GM12874 (cell line): Measurements from ENCODE around the gene CFDP1.

Source experiments
- TF ChIP-seq, protein P1 (sequence below): IDR thresholded peaks from 2 replicates; pipeline ENCODE4 v1.5.1; 2011; ENCODE audit warnings: low read depth, mild to moderate bottlenecking, control low read depth, low read length, moderate library complexity; ENCODE audit not compliant: insufficient read depth

The CFDP1 gene

DNA sequence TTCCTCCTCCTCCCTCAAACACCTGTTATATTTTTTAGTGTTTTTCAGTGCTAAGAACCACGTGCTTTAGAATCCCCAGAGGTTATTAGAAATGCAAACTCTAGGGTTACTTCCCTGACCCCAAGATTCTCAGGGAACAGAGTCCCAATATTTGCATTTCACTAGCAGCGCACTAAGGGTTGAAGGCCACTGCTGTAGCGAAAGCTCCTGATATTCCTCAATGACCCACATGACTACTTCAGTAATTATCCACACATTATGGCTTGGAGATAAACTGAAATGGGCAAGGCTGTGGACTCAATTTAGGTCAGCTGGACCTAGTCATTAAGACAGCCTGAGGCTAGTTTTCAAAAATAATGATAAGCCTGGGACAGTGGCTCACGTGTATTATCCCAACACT lies 103.4 kb downstream of the CFDP1 start:
- TF ChIP-seq, protein P1, sequence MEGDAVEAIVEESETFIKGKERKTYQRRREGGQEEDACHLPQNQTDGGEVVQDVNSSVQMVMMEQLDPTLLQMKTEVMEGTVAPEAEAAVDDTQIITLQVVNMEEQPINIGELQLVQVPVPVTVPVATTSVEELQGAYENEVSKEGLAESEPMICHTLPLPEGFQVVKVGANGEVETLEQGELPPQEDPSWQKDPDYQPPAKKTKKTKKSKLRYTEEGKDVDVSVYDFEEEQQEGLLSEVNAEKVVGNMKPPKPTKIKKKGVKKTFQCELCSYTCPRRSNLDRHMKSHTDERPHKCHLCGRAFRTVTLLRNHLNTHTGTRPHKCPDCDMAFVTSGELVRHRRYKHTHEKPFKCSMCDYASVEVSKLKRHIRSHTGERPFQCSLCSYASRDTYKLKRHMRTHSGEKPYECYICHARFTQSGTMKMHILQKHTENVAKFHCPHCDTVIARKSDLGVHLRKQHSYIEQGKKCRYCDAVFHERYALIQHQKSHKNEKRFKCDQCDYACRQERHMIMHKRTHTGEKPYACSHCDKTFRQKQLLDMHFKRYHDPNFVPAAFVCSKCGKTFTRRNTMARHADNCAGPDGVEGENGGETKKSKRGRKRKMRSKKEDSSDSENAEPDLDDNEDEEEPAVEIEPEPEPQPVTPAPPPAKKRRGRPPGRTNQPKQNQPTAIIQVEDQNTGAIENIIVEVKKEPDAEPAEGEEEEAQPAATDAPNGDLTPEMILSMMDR = no peak

DNA sequence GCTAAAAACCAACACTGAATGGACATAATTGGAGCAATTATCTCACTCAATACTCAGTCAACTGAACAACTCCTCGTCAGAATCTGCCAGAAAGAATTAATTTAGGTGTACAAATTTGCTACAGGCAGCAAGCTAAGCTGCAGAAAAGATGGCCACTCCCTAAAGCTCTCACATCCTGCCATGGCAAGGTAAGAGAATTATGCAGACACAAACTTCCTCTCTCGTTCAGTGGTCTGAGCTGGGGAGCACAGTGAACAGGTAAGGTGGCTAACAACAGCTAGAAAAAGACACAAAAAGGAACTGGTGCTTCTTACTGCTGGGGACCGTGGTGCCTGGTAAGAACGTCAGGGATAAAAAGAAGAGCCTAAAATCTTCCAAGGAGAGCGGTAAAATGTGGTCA lies 107.0 kb downstream of the CFDP1 start:
- TF ChIP-seq, protein P1 = no peak

DNA sequence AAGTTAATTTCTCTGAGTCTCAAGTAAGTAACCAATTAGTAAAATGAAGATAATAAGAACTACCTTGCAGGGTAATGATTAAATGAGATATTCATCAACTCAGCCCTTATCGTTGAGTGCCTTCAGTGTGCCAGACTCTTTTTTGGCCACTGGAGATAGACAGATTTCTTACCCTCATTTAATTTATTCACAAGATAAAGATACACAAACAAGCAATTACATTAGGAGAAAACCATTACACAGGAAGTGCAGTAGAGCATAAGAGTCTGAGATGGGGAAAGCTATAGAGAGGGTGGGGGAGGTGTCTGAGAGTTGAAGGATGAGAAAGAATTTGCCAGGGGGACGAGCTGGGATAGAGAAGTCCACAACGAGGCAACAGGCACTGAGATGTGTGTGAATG lies 109.4 kb downstream of the CFDP1 start:
- TF ChIP-seq, protein P1 = no peak

DNA sequence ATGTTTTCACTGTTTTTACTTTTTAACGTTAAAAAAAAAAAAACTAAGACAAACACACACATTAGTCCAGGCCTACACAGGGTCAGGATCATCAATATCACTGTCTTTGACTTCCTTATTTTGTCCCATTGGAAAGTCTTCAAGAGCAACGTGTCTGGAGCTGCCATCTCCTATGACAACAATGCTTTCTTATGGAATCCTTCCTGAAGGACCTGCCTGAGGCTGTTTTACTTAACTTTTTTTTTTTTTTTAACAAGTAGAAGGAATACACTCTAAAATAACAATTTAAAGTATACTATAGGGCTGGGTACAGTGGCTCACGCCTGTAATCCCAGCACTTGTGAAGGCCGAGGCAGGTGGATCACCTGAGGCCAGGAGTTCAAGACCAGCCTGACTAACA lies 110.1 kb downstream of the CFDP1 start:
- TF ChIP-seq, protein P1 = no peak

DNA sequence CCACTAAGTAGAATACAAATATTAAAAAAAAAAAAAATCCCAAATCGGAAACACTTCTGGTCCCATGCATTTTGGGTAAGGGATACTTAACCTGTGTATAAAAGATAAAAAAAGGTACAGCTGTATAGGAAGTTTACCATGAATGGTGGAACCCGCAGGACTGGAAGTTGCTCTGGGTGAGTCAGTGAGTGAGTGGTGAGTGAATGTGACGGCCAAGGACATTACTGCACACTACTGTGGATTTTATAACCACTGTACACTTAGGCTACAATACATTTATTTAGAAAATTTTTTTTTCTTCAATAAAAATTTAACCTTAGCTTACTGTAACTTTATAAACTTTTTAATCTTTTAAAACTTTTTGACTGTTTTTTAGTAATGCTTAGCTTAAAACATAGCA lies 110.6 kb downstream of the CFDP1 start:
- TF ChIP-seq, protein P1 = no peak

DNA sequence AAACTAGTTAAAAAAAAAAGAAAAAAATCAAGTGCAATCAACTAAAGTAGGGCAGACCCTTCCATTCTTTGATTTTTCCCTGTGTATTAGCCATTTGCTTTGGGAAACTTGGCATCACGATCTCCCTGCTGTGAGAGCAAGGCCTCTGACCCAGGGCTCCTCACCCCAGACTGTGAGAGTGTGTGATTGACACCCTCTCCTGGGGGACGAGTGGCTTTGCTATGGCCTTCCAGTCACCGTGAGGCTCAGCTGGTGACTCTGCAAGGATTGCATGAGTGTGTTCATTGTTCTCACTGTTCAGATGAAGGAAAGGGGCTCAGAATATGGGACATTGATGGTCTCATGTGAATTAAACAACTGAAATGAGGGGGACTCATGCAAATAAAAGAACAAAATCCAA lies 112.9 kb downstream of the CFDP1 start:
- TF ChIP-seq, protein P1 = no peak

DNA sequence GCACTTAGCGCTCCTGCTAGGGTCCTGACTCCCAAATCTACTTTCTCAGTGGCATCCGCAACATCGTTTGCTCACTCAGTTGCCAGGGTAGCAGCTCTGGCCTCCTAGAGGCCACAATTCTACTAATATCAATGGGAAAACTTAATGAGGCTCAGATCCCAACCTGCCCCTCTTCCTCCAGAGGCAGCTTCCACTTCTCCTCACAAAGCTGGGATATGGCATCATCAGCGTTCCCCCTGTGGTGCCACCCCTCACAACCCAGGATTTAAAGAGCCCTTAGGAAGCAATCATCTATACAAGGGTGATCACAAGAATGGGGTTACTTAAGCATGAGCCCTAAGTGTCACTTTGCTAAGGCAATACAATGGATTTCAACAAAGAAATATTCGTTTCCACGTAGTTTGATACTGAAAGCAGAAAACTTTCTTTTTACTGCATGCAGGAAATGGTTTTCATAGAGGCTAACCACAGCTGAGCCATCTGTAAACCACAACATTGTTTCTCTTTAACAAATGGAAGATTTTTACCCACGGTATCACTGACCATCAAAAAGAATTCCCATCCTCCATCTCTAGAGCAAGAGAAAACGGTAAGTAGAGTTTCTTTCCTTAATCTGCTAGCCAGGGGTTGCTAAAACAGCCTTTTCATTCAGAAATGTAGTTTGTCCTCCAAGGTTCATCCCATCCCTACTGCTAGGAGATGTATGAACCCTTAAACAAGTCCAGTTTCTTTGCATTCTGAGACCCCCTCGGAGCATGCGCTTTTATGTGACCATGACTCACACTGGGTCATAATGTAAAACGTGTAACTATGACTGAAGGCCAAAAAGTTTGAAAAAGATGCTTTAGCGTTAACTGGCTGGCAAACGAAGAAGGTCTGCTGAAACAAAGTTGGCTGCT lies 113.5 kb downstream of the CFDP1 start:
- TF ChIP-seq, protein P1 = no peak
